GM19043 (cell line): ENCODE data around the gene TBC1D14.
"Not testable (repeated sequence)": the region's sequence is repeated elsewhere in the genome, so short reads cannot be mapped to it uniquely, and the experiment has no call there.

Experiments used
- ATAC-seq: cut with Tn5 transposase; IDR thresholded peaks from one replicate; pipeline ENCODE4 v1.9.1; 2021; ENCODE audit warnings: low read depth; ENCODE audit not compliant: unreplicated experiment

The TBC1D14 gene

GRCh38 chr4:6889736-6890324 lies 19.8 kb upstream of the TBC1D14 start:
- no peak for ATAC-seq

GRCh38 chr4:6890358-6890757 lies 19.3 kb upstream of the TBC1D14 start:
- no peak for ATAC-seq

GRCh38 chr4:6890971-6891370 lies 18.7 kb upstream of the TBC1D14 start:
- not testable (repeated sequence) for ATAC-seq

- no peak for ATAC-seq
Measured at GRCh38 chr4:6891436-6892170, 18.0 kb upstream of the TBC1D14 start.

GRCh38 chr4:6892190-6892908 lies 17.3 kb upstream of the TBC1D14 start:
- ATAC-seq, result no peak

- no peak for ATAC-seq
Measured at GRCh38 chr4:6892909-6893202, 16.8 kb upstream of the TBC1D14 start.

- ATAC-seq, result no peak
Measured at GRCh38 chr4:6893449-6894085, 16.1 kb upstream of the TBC1D14 start.

GRCh38 chr4:6894086-6894478 lies 15.5 kb upstream of the TBC1D14 start:
- no peak for ATAC-seq

GRCh38 chr4:6894528-6895498 lies 14.8 kb upstream of the TBC1D14 start:
- ATAC-seq, result no peak

GRCh38 chr4:6896035-6896434 lies 13.6 kb upstream of the TBC1D14 start:
- ATAC-seq, result no peak

GRCh38 chr4:6898763-6899162 lies 10.9 kb upstream of the TBC1D14 start:
- no peak for ATAC-seq

GRCh38 chr4:6900181-6900812 lies 9.3 kb upstream of the TBC1D14 start:
- no peak for ATAC-seq

GRCh38 chr4:6900956-6901355 lies 8.7 kb upstream of the TBC1D14 start:
- ATAC-seq, result no peak

GRCh38 chr4:6901669-6902317 lies 7.8 kb upstream of the TBC1D14 start:
- no peak for ATAC-seq

- no peak for ATAC-seq
Measured at GRCh38 chr4:6902318-6903042, 7.1 kb upstream of the TBC1D14 start.

- no peak for ATAC-seq
Measured at GRCh38 chr4:6905516-6906445, 3.8 kb upstream of the TBC1D14 start.

GRCh38 chr4:6906486-6906885 lies 3.1 kb upstream of the TBC1D14 start:
- ATAC-seq, result not testable (repeated sequence)
